HEK293 (cell line): ENCODE measurements around the gene SFSWAP.

Experiments used
- CTCF ChIA-PET: fragments of 350-600 bp; formaldehyde crosslinking; extraction: SDS; loops from one replicate; lab custom pipeline; 2021; ENCODE audit warnings: antibody characterized with exemption; lab: Yijun Ruan, JAX
- POLR2A ChIA-PET: fragments of 300-600 bp; formaldehyde crosslinking; extraction: SDS; loops from one replicate; lab custom pipeline; 2020; ENCODE audit warnings: antibody characterized with exemption, inconsistent platforms; lab: Yijun Ruan, JAX
- H3K27ac ChIP-seq: fragments of 200-500 bp; sonication (Bioruptor generic); 2 replicates; pipeline ENCODE4 v1.5.1; 2014; ENCODE audit warnings: low read depth, low read length, control low read depth, inconsistent platforms; ENCODE audit errors: extremely low read depth
- H3K36me3 ChIP-seq, 2 experiments: fragments of 200-500 bp in 1 of 2; sonication (Bioruptor generic) in 1 of 2; 1 replicate in 1 of 2; 2 replicates in 1 of 2; pipeline ENCODE4 v1.5.1; 2014 to 2017; ENCODE audit warnings: inconsistent platforms in 2 of 2, low read length in 2 of 2; ENCODE audit not compliant: control insufficient read depth in 2 of 2, insufficient read depth in 1 of 2
- H3K4me1 ChIP-seq: fragments of 200-500 bp; sonication (Bioruptor generic); 2 replicates; pipeline ENCODE4 v1.5.1; 2014; ENCODE audit warnings: mild to moderate bottlenecking, low read length, inconsistent platforms; ENCODE audit not compliant: control insufficient read depth, insufficient read depth
- H3K4me3 ChIP-seq: 2 replicates; pipeline ENCODE4 v1.5.1; 2011; ENCODE audit warnings: low read depth, mild to moderate bottlenecking, control low read depth, low read length, moderate library complexity
- H3K9me3 ChIP-seq: fragments of 200-500 bp; sonication (Bioruptor generic); 2 replicates; pipeline ENCODE4 v1.5.1; 2014; ENCODE audit warnings: low read depth, low read length, inconsistent platforms; ENCODE audit not compliant: control insufficient read depth, insufficient read depth
- GLIS1 ChIP-seq: fragments of 450-650 bp; formaldehyde crosslinking; IDR thresholded peaks from 2 replicates; pipeline ENCODE4 v1.5.1; 2016; ENCODE audit warnings: missing biosample characterization, missing genetic modification characterization
- KLF8 ChIP-seq: fragments of 450-650 bp; formaldehyde crosslinking; IDR thresholded peaks from 2 replicates; pipeline ENCODE4 v1.5.1; 2016; ENCODE audit warnings: missing biosample characterization, missing genetic modification characterization
- PRDM2 ChIP-seq: fragments of 450-650 bp; formaldehyde crosslinking; IDR thresholded peaks from 2 replicates; pipeline ENCODE4 v1.5.1; 2016; ENCODE audit warnings: missing biosample characterization, missing genetic modification characterization, borderline replicate concordance
- SETDB1 ChIP-seq: IDR thresholded peaks from one replicate; pipeline ENCODE4 v1.6.1; 2017; ENCODE audit warnings: mild to moderate bottlenecking, low read length, moderate library complexity, mixed read lengths; ENCODE audit not compliant: insufficient read length
- ZBTB21 ChIP-seq: fragments of 450-650 bp; formaldehyde crosslinking; IDR thresholded peaks from 2 replicates; pipeline ENCODE4 v1.5.1; 2017; ENCODE audit warnings: missing biosample characterization, missing genetic modification characterization
- ZBTB49 ChIP-seq: fragments of 450-650 bp; formaldehyde crosslinking; IDR thresholded peaks from 2 replicates; pipeline ENCODE4 v1.5.1; 2016; ENCODE audit warnings: missing biosample characterization, missing genetic modification characterization, low read depth
- ZNF16 ChIP-seq: fragments of 450-650 bp; formaldehyde crosslinking; IDR thresholded peaks from 2 replicates; pipeline ENCODE4 v1.5.1; 2016; ENCODE audit warnings: low read depth, missing biosample characterization, missing genetic modification characterization
- ZNF391 ChIP-seq: fragments of 450-650 bp; formaldehyde crosslinking; IDR thresholded peaks from 2 replicates; pipeline ENCODE4 v1.5.1; 2016; ENCODE audit warnings: low read depth, missing biosample characterization, missing genetic modification characterization, borderline replicate concordance
- ZNF404 ChIP-seq: fragments of 450-650 bp; formaldehyde crosslinking; IDR thresholded peaks from 2 replicates; pipeline ENCODE4 v1.5.1; 2017; ENCODE audit warnings: missing biosample characterization, missing genetic modification characterization
- ZNF600 ChIP-seq: fragments of 450-650 bp; formaldehyde crosslinking; IDR thresholded peaks from 2 replicates; pipeline ENCODE4 v1.5.1; 2016; ENCODE audit warnings: missing biosample characterization, missing genetic modification characterization
- ZNF701 ChIP-seq: fragments of 450-650 bp; formaldehyde crosslinking; IDR thresholded peaks from 2 replicates; pipeline ENCODE4 v1.5.1; 2016; ENCODE audit warnings: missing biosample characterization, missing genetic modification characterization
- ZNF704 ChIP-seq: fragments of 450-650 bp; formaldehyde crosslinking; IDR thresholded peaks from 2 replicates; pipeline ENCODE4 v1.5.1; 2016; ENCODE audit warnings: missing biosample characterization, missing genetic modification characterization
- ZNF791 ChIP-seq: fragments of 450-650 bp; formaldehyde crosslinking; IDR thresholded peaks from 2 replicates; pipeline ENCODE4 v1.5.1; 2016; ENCODE audit warnings: missing biosample characterization, missing genetic modification characterization
- TF ChIP-seq, protein P1 (sequence below): fragments of 450-650 bp; IDR thresholded peaks from 2 replicates; pipeline ENCODE4 v1.5.1; 2018; ENCODE audit warnings: missing biosample characterization, missing genetic modification characterization
- TF ChIP-seq, protein P2 (sequence below): fragments of 450-650 bp; formaldehyde crosslinking; IDR thresholded peaks from 2 replicates; pipeline ENCODE4 v1.5.1; 2016; ENCODE audit warnings: missing biosample characterization, missing genetic modification characterization

Gene SFSWAP

GRCh38 chr12:131734336-131735152 lies 23.7 kb downstream of the SFSWAP start:
- POLR2A ChIA-PET, result no interaction called here
- CTCF ChIA-PET, result no interaction called here
- no peak overlapping the region for H3K27ac ChIP-seq
- TF ChIP-seq SETDB1, result no peak
- no peak for TF ChIP-seq ZNF391
- TF ChIP-seq ZBTB49 (tag by site-specific recombination), result no peak
- TF ChIP-seq ZNF791 (tag by site-specific recombination), result no peak
- TF ChIP-seq ZNF16, result no peak
- no peak for TF ChIP-seq ZNF701 (tag by site-specific recombination)
- TF ChIP-seq, protein P1, sequence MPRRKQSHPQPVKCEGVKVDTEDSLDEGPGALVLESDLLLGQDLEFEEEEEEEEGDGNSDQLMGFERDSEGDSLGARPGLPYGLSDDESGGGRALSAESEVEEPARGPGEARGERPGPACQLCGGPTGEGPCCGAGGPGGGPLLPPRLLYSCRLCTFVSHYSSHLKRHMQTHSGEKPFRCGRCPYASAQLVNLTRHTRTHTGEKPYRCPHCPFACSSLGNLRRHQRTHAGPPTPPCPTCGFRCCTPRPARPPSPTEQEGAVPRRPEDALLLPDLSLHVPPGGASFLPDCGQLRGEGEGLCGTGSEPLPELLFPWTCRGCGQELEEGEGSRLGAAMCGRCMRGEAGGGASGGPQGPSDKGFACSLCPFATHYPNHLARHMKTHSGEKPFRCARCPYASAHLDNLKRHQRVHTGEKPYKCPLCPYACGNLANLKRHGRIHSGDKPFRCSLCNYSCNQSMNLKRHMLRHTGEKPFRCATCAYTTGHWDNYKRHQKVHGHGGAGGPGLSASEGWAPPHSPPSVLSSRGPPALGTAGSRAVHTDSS (tag by site-specific recombination), result no peak
- TF ChIP-seq ZNF600 (tag by site-specific recombination), result no peak
- no peak for TF ChIP-seq PRDM2
- TF ChIP-seq, protein P2, sequence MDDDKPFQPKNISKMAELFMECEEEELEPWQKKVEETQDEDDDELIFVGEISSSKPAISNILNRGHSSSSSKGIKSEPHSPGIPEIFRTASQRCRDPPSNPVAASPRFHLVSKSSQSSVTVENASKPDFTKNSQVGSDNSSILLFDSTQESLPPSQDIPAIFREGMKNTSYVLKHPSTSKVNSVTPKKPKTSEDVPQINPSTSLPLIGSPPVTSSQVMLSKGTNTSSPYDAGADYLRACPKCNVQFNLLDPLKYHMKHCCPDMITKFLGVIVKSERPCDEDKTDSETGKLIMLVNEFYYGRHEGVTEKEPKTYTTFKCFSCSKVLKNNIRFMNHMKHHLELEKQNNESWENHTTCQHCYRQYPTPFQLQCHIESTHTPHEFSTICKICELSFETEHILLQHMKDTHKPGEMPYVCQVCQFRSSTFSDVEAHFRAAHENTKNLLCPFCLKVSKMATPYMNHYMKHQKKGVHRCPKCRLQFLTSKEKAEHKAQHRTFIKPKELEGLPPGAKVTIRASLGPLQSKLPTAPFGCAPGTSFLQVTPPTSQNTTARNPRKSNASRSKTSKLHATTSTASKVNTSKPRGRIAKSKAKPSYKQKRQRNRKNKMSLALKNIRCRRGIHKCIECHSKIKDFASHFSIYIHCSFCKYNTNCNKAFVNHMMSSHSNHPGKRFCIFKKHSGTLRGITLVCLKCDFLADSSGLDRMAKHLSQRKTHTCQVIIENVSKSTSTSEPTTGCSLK (tag by site-specific recombination), result no peak
- TF ChIP-seq GLIS1, result no peak
- no peak for TF ChIP-seq ZNF704 (tag by site-specific recombination)
- no peak for TF ChIP-seq ZNF404 (tag by site-specific recombination)
- no peak for TF ChIP-seq ZBTB21 (tag by site-specific recombination)
- TF ChIP-seq KLF8 (tag by site-specific recombination), result no peak
- peaks cover 21 to 72% of the 10 kb centered on the region in 2 experiments for H3K36me3 ChIP-seq
- no peak overlapping the region for H3K4me3 ChIP-seq
- no peaks in the 10 kb centered on the region for H3K9me3 ChIP-seq
- 0 out of 2 replicates have a peak, but pooled peaks cover 4% of the 10 kb centered on the region for H3K4me1 ChIP-seq
